HG02610 (cell line): ENCODE results near the gene YPEL1.
"Not testable (repeated sequence)": the region's sequence is repeated elsewhere in the genome, so short reads cannot be mapped to it uniquely, and the experiment has no call there.

Experiments used
- ATAC-seq: cut with Tn5 transposase; IDR thresholded peaks from one replicate; pipeline ENCODE4 v1.9.1; 2021; ENCODE audit warnings: mild to moderate bottlenecking, moderate library complexity; ENCODE audit not compliant: unreplicated experiment

The YPEL1 gene

GRCh38 chr22:21686193-21686608, 49.4 kb downstream of the YPEL1 start:
- no peak for ATAC-seq

GRCh38 chr22:21685164-21685513, 50.5 kb downstream of the YPEL1 start:
- no peak for ATAC-seq

- no peak for ATAC-seq
Measured at GRCh38 chr22:21684492-21685163, 51.0 kb downstream of the YPEL1 start.

DNA sequence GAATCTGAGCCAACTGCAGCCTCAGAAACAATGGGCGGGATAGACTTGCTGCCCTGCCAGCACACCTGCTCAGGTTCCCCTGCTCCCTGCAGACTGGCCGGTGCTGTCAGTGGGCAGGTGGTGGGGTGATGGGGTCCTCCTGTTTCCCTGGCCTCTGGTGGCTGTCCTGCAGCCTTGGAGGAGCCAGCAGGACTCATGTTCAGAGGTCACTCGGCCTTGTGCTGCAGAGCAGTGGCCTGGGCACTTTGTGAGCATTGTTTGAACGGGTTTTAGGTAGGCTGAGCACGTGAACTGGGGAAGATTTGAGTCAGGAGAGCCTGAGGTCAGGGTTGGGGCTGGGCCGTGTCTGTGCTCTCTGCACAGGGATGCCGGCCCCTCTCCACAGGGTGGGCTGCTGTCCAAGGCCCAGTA, 52.2 kb downstream of the YPEL1 start:
- ATAC-seq = no peak

DNA sequence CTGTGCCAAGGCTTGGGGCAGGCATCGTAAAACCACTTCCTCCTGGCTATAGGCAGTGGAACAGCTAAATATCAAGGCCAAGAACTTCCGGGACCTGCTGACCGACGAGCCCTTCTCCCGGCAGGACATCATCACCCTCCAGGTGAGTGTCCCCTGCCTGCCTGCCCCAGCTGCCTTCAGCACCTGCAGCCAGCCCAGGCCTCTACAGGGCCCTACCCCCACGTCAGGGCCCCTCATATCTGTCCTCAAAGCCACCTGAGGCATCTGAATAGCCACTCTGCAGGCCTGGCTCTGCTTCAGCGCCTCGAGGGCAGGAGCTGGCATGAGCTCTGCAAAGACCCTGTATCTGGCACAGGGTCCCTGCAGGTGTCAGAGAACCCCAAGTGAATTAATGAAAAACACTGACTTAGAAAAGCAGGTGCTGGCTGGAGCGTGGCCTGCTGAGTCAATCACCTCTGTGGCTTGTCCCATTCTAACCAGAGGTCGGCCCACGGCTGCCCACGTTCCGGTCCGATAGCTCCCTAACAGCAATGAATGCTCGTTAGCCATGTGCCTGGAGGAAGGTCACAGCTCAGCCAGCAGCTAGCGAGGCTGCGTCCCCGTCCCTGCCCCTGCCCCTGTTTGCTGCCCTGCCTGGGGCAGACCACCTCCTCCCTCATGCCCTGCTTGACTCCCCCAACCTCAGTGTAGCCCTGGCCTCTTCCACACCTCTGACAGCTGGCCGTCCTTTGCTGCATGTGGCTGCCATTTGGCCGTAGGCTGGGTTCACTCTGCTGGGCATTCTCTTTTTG, 53.0 kb downstream of the YPEL1 start:
- no peak for ATAC-seq

DNA sequence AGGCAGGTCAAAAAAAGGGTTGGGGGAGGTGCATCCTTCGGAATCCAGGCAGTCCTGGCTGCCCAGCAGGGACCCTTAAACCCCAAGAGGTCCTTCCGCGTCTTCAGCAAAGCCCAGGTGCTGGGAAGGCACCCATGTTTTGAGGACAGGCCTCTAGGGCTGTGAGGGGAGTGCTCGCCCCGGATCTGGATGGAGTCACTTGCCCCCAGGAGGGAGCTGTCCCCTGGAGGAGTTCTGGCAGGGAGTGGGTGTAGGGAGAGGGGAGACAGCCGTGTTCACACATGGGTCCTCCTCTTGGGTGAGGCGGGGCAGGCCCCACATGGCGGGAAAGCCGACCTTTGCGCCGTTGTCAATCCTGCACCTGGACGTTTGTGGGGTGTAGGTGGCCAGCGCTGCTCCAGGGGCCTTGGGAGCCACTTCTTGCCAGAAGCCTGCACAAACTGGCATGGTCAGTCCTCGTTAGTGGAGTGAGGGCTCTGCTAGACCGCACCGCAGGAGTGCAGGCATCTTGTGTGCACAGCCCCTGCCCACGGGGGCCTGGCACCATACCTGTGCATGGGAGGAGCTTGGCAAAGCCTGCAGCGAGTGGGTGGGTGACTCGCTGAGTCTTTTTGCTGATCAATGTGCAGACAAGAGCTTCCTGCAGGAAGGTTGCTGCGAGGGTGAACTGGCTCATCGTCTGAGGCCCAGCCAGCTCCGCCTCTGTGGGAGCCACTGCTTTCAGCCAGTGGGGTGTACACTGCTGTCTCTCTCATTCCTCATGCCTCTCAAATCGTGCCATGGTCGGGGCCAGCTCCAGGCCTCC, 53.8 kb downstream of the YPEL1 start:
- no peak for ATAC-seq

DNA sequence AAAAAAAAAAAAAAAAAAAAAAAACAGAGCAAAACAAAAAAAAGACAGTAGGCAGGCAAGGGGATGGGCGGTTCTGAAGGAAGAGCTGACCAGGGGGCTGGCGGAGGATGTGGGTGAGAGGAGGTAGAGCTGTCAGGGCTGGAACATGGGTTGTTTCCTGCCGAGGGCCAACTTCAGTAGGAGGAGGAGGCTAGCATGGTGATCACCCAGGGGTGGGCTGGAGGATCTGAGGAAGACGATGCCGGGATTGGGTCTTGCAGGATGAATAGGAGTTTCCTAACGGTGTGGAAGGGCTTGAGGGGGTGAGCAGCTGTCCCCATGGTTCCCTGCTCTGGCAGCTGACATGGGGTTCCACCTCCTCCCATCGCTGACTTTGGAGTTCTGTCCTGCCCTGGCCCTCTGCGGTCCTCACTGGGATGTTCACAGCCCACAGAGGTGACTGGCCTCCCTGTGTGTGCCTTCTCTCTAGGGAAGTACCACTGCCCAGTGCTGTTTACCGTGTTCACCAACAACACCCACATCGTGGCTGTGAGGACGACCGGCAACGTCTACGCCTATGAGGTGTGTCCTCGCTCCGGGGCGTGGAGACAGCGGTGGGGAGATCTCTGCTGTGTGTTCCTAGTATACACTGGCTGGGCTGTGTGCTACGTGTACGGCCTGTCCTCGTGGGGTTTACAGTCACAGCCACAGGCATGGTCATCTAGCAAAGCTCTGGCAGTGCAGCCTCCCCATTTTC, 54.6 kb downstream of the YPEL1 start:
- no peak for ATAC-seq

GRCh38 chr22:21679383-21679782, 56.2 kb downstream of the YPEL1 start:
- no peak for ATAC-seq

DNA sequence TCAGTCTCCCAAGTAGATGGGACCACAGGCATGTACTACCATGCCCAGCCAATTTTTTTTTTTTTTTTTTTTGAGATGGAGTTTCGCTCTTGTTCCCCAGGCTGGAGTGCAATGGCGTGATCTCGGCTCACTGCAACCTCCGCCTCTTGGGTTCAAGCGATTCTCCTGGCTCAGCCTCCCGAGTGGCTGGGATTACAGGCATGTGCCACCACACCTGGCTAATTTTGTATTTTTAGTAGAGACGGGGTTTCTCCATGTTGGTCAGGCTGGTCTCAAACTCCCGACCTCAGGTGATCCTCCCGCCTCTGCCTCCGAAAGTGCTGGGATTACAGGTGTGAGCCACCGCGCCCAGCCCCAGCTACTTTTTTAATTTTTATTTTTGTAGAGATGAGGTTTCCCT, 56.8 kb downstream of the YPEL1 start:
- ATAC-seq = not testable (repeated sequence)

- ATAC-seq = no peak
Measured at GRCh38 chr22:21677606-21678443, 57.8 kb downstream of the YPEL1 start.

DNA sequence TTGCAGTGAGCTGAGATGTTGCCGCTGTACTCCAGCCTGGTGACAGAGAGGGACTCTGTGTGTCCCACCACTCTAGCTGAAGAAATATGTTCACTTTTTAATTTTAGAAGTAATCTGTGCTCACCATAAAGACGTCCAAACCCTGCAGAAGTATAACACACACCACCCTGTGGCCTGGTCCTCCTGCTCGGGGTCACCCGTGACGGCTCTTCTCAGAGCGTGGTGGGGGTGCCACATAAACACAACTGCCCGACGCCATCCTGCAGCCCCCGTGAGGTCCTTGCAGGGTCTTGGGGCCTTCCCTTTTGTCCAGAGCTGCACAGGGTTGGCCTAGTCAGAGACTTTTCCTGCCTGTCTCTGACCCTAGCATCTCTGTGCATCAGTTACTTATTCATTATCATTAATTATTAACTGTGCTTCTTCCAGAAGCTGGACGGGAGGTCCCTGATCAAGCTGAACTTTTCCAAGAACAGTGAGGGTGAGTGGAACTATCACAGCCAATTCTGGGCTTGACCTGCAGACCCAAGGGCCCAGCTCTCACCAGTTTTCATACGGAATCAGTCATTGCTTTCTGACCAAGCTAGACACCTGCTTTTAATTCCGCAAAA, 60.9 kb downstream of the YPEL1 start:
- no peak for ATAC-seq

GRCh38 chr22:21673534-21674321, 61.9 kb downstream of the YPEL1 start:
- no peak for ATAC-seq

GRCh38 chr22:21672107-21672629, 63.4 kb downstream of the YPEL1 start:
- ATAC-seq = no peak

DNA sequence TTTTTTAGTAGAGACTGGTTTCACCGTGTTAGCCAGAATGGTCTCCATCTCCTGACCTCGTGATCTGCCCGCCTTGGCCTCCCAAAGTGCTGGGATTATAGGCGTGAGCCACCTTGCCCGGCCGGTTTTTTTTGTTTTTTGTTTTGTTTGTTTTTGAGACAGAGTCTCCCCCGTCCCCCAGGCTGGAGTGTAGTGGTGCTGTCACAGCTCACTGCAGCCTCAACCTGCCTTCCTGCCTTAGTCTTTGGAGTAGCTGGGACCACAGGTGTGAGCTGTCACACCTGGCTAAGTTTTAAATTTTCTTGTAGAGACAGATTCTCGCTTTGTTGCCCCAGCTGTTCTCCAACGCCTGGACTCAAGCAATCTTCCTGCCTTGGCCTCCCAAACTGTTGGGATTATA, 66.6 kb downstream of the YPEL1 start:
- ATAC-seq = no peak

GRCh38 chr22:21666786-21667185, 68.8 kb downstream of the YPEL1 start:
- no peak for ATAC-seq

DNA sequence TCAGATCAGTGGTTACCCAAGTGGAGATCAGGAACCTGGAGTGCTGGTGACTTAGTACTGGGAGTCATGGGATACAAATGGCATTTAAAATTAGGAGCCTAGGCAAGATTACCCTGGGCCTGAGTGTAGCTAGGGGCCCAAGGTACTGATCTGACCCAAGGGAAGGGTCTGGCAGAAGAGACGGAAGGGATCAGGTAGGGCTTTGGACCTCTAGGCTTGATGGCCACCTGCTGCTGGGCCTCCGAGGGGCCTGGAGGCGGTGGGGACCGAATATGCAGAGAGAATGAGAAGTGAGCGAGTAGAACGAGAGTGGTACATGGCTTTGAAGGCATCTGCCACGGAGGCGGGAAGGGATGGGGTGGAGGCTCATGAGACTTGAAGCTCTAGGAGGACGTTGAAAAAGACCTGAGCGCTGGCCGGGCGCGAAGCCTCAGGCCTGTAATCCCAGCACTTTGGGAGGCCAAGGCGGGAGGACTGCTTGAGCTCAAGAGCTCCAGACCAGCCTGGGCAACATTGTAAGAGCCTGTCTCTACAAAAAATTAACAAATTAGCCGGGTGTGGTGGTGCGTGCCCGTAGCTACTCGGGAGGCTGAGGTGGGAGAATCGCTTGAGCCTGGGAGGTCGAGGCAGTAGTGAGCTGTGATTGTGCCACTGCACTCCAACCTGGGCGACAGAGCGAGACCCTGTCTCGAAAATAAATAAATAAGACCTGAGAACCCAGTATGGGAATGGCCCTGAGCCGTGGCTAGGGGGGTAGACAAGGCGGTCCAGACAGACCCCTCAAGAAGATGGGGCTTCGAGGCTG, 70.3 kb downstream of the YPEL1 start:
- ATAC-seq = no peak

- no peak for ATAC-seq
Measured at GRCh38 chr22:21663738-21664137, 71.9 kb downstream of the YPEL1 start.

DNA sequence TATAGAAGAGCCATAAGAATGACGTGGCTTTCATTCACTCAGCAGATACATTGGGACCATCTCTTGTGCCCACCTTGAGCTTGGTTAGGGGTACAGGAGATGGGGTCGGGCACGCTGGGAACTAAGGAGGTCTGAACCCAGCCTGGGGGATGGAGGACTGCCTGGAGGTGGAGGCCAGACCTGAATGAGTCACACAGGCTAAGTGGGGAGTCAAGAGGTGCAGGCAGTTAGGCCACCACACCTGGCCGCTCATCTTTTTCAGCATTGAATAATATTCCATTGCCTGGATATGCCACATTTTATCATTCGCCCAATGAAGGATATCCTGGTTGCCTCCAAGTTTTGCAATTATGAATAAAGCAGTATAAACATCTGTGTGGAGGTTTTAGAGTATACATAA, 73.6 kb downstream of the YPEL1 start:
- ATAC-seq = no peak
